Stimulated activated CD4-positive, alpha-beta T cell treated with anti-CD3 and anti-CD28 coated beads, Interleukin-4, amount 100 ng/mL, for 24 hours (primary cell): ENCODE data around the gene TMEM121B.
A peak's percentile ranks its signal among the peaks of the same experiment; 100 is the strongest.

Source experiments
- DNase-seq: peaks from one replicate; pipeline ENCODE4 v3.0.0-alpha.2; 2020

TMEM121B gene

DNA sequence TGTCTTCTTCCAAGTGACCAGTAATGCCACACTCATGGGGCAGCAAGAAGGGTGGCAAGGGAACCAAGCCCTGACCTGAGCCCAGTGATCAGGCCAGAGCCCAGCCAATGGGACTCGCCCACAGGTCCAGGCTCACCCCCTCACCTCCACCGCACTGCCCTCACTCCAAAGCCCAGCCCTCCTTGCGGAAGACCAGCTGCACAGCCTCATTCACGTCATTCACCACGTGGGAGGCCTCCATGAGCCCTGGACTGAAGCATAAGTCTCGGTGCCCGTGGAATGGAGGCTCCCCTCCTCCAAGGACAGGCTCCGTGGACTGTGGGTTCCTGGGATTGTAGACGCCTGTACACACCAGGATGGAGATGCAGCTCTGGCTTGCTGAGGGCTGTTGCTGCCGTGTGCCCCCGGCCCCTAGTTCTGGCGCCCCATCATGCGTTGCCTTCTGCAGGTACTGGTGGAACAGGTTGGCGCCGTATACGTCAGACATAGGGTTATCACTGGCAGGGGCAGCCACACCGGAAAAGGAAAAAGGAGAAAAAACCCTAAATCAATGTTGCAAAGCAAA lies 16.8 kb upstream of the TMEM121B start:
- no peak for DNase-seq

DNA sequence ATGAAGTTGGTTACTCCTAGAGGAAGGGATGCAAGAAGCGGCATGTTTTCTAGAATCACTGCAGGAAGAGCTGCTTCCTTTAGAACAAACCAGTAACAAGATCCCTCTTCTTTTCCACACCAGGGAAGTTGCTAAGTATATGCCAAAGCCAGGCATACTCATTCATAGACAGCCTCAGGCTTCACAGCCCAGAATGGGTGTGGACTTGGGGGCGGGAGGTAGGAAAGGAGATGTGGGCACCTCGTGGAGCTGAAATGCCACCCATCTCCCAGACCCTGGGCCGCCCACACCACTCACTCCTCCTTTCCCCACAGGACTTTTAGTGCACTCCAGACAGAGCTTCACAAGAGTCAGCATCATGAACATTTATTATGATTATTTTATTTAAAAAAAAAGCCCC lies 16.0 kb upstream of the TMEM121B start:
- DNase-seq: no peak

GRCh38 chr22:17135153-17135760 lies 14.1 kb upstream of the TMEM121B start:
- DNase-seq: no peak

DNA sequence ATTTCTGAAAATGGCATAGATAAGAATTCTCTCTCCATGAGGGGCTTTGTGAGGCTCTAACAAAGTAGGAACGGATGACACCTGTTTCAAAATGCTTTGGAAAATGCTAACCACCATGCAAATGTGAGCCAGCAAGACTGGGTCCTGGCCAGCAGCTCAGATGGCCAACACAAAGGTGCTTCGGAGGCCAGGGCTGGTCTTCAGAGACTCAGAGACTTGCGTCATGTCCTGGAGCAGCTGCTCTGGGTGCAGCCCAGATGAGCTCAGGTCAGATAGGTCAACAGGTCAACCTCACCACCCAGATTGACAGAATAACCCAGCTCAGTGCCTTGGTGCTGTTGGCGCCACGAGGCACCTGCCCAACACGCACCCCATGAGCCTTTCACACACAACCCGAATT lies 12.0 kb upstream of the TMEM121B start:
- DNase-seq: no peak

GRCh38 chr22:17132112-17132511 lies 11.0 kb upstream of the TMEM121B start:
- no peak for DNase-seq

DNA sequence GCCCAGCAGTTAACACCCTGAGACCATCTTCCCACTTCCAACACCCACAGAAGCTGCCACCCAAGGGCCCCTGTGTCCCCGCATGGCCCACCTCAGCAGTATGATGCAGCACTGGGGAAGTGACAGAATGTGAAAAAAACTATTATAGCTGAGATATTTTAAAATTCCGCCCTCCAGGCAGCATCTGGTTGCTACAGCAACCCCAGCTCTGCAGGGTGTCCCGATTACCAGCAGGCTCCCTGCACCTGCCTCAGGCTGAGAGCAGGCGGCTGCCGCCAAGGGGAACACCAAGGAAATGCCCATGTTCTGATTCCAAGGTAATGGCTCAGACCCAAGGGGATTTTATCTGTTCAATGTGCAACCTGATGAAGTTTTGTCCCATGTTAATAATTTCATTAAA lies 10.5 kb upstream of the TMEM121B start:
- DNase-seq: no peak

DNA sequence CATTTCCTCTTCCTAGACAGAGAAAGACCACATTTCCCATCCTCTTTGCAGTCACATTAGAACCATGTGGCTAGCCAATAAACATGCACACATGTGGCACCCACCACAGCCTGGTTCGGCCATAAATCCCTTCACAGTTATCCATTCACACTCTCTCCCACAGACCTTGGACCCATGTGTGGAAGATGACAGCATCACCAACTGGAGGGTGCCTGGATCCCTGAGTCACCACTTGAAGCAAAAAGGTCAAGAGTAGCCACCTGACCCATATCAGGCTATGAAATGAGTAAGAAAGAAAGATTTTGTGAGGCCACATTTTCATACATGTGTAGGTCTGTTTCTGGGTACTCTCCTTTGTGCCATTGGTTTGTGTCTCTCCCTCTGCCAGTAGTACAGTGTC lies 9.0 kb upstream of the TMEM121B start:
- DNase-seq: no peak

DNA sequence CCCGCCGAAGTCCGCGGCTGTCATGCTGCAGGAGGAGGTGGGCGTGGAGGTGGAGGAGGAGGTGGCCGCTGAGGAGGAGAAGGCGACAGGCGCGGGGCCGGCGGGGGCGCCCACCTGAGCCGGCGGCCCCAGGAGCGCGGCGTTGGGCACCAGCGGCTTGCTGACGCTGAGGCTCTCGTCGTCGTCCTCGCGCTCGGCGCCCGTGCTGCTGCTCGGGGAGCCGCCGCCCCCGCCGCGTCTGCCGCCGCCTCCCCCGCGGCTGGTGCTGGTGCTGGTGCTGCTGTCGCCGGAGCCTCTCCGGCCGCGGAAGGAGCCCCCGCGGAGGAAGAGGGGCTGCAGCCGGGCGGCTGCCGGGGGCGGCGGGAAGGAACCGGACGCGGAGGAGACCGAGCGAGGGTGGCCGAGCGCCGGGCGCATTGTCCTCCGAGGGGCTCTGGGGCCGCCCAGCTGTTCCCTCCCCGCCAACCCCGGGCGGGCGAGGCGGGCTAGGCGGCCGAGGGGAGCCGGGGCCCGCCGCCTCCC lies 388 bp downstream of the TMEM121B start:
- DNase-seq: no peak

DNA sequence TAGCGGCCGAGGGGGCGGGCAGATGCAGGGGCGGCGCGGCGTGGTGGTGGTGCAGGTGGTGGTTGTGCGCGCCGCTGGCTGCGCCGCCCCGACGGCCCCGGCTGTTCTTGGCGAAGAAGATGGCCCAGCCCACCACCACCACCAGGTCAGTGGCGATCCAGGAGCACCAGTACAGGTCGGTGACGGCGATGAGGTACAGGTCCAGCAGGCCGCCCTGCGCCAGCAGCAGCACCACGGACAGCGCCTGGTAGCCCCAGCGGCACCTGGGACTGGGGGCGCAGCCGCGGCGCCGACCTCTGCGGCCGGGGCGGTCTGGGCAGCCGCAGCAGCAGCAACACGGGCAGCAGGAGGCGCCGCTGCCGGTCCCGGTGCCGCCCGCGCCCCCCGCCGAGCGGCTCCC lies 879 bp downstream of the TMEM121B start:
- peak; percentile 52 for DNase-seq

GRCh38 chr22:17119481-17120202 lies 1.5 kb downstream of the TMEM121B start:
- DNase-seq: no peak

DNA sequence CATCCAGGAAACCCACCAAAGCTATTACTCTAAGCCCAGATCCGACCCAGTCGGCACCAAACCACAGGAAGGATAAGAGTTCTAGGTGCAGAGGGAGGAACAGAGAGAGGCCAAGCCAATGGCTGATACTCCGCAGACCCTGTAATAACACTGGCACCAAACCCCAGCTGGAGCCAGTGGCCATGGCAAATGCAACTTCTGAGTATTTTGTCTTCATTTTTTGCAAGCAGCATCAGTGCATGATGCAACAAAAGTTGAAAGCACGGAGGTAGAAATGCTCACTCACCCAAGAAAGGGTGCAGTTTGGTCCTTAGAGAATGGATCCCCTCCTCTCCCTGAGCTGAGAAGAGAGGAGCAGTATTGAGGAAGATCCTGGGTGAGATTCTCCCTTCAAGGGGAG lies 2.8 kb downstream of the TMEM121B start:
- DNase-seq: no peak

GRCh38 chr22:17117890-17118289 lies 3.3 kb downstream of the TMEM121B start:
- no peak for DNase-seq

DNA sequence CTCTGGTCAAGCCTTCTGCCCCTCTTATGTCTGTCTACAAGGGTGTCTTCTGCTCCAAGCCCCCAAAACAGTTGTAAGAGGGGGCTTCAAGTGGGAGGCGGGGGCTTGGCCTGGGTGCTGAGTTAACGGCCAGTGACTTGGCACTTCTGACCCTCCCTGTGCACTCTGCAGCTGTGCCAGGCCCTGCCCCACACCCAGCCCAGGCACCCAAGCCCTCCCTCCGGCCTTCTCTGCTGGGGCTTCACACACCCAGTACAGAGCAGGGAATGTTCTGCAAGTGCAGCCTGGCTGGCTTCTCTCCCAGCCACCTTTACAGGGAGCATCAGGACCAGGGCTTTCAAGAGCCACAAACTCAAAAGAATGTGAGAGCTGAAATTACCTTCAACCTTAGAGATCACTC lies 3.8 kb downstream of the TMEM121B start:
- DNase-seq: no peak

GRCh38 chr22:17116572-17117330 lies 4.4 kb downstream of the TMEM121B start:
- DNase-seq: no peak

- no peak for DNase-seq
Observed at GRCh38 chr22:17115945-17116565, 5.1 kb downstream of the TMEM121B start.

DNA sequence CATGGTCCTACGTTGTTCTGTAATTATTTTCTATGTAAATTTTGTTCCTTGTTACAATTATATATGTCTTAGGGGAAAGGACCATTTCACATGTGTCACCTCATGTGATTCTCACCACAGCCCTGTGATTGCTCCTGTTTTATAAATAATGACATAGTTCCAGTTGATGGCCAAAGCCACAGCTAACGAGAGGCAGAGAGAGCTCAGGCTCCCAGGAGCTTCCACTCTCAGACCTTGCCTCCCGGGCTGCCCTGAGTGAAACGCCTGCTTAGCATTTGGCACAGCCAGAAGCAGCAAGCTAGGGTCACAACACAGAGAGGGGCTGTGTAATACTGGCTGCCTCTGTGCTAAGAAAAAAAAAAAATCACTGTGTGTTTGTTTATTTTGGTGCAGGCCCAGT lies 5.9 kb downstream of the TMEM121B start:
- DNase-seq: no peak

- no peak for DNase-seq
Observed at GRCh38 chr22:17114898-17115235, 6.3 kb downstream of the TMEM121B start.

- DNase-seq: no peak
Observed at GRCh38 chr22:17114173-17114897, 6.8 kb downstream of the TMEM121B start.

- no peak for DNase-seq
Observed at GRCh38 chr22:17113600-17113999, 7.6 kb downstream of the TMEM121B start.

DNA sequence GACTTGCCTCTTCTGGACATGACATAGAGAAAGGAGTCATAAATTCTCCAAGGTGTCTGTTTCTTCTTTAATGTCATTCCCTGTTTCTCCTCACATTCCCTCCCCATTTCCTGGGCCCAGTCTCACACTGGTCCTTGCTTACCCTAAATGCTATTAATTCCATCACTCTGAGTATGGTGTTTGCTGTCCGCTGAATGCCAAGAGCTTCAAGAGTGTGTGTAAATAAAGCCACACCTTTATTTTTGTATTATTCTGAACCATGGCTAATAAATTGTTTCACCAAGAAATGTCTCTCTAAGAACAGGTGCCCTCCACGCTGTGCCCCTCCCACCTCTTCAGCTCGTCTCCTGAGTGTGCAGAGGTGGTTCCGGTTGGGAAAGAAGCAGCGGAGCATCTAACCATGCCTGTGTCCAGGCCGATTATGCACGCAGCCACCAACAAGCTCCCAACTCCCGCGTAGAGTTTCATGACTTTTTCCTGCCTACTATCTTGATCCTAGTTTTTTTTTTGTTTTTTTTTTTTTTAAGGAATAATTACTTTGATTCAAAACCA lies 8.6 kb downstream of the TMEM121B start:
- no peak for DNase-seq

DNA sequence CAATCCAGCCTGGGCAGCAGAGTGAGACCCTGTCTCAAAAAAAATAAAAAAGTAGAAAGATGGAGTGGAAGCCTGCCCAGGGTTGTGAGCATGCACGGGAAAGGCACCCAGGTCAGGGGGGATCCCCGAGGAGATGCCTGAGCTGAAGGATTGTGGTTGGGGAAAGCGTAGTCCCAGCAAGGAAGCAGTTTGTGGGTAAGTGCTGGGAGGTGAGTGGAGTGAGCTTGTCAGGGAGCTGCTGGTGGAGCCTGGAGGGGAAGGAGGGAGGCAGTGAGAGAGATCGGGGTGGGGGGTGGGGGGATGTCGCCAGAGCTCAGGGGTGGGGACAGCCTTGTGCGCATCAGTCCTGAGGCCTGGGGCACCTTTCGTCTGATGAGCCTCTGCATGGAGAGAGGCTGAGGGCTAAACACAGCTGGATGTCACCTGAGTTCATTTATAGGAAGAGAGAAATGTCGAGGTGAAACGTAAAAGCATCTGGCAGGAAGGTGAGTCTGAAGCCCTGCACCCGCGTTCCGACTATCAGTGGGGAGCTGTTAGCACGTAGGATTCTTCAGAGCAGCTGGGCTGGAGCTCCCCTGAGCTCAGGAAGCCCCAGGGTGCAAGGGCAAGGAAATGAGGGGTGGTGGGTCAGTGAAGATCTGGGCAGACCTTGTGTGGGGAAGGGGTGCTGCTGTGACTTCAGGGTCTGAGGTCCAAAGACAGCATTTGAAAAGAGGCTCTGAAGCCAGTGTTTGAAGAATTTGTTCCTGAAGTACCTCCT lies 10.2 kb downstream of the TMEM121B start:
- no peak for DNase-seq
